ENCODE results near the gene POC1A.

Gene POC1A

GRCh38 chr3:52090131-52090932, 63.9 kb downstream of the POC1A start:
- no peak for DNase-seq
- TF ChIP-seq GATA1 (IDR thresholded peaks at IDR 0.05; ENCODE audit: low read depth, low read length): no peak
- no peak for TF ChIP-seq POLR2A (IDR thresholded peaks at IDR 0.05; ENCODE audit: low read length)

GRCh38 chr3:52089691-52090090, 64.5 kb downstream of the POC1A start:
- DNase-seq: no peak
- TF ChIP-seq POLR2A (IDR thresholded peaks at IDR 0.05; ENCODE audit: low read length) (no peak), GATA1 (IDR thresholded peaks at IDR 0.05; ENCODE audit: low read depth, low read length) (no peak)

GRCh38 chr3:52088445-52089367, 65.5 kb downstream of the POC1A start:
- DNase-seq: no peak

GRCh38 chr3:52087731-52088130, 66.5 kb downstream of the POC1A start:
- no peak for TF ChIP-seq POLR2A (IDR thresholded peaks at IDR 0.05; ENCODE audit: low read length)
- no peak for TF ChIP-seq GATA1 (IDR thresholded peaks at IDR 0.05; ENCODE audit: low read depth, low read length)
- DNase-seq: no peak

More at GRCh38 chr3:52088445-52089367, 65.5 kb downstream of the POC1A start:
- TF ChIP-seq POLR2A (IDR thresholded peaks at IDR 0.05; ENCODE audit: low read length): no peak
- TF ChIP-seq GATA1 (IDR thresholded peaks at IDR 0.05; ENCODE audit: low read depth, low read length): no peak

- TF ChIP-seq POLR2A (IDR thresholded peaks at IDR 0.05; ENCODE audit: low read length) (no peak), GATA1 (IDR thresholded peaks at IDR 0.05; ENCODE audit: low read depth, low read length) (no peak)
- DNase-seq: no peak
Measured at GRCh38 chr3:52086976-52087663, 67.1 kb downstream of the POC1A start.

GRCh38 chr3:52086461-52086860, 67.8 kb downstream of the POC1A start:
- no peak for DNase-seq
- TF ChIP-seq POLR2A (IDR thresholded peaks at IDR 0.05; ENCODE audit: low read length): no peak
- no peak for TF ChIP-seq GATA1 (IDR thresholded peaks at IDR 0.05; ENCODE audit: low read depth, low read length)

GRCh38 chr3:52085681-52086282, 68.4 kb downstream of the POC1A start:
- no peak for TF ChIP-seq GATA1 (IDR thresholded peaks at IDR 0.05; ENCODE audit: low read depth, low read length)
- TF ChIP-seq POLR2A (IDR thresholded peaks at IDR 0.05; ENCODE audit: low read length): no peak
- no peak for DNase-seq

GRCh38 chr3:52084954-52085680, 69.1 kb downstream of the POC1A start:
- TF ChIP-seq POLR2A (IDR thresholded peaks at IDR 0.05; ENCODE audit: low read length): no peak
- DNase-seq: no peak

- no peak for DNase-seq
Measured at GRCh38 chr3:52084216-52084945, 69.8 kb downstream of the POC1A start.

GRCh38 chr3:52083556-52084087, 70.6 kb downstream of the POC1A start:
- no peak for DNase-seq
- TF ChIP-seq POLR2A (IDR thresholded peaks at IDR 0.05; ENCODE audit: low read length) (no peak), GATA1 (IDR thresholded peaks at IDR 0.05; ENCODE audit: low read depth, low read length) (no peak)

More at GRCh38 chr3:52084216-52084945, 69.8 kb downstream of the POC1A start:
- TF ChIP-seq GATA1 (IDR thresholded peaks at IDR 0.05; ENCODE audit: low read depth, low read length) (no peak), POLR2A (IDR thresholded peaks at IDR 0.05; ENCODE audit: low read length) (no peak)

GRCh38 chr3:52082951-52083350, 71.3 kb downstream of the POC1A start:
- DNase-seq: no peak
- TF ChIP-seq GATA1 (IDR thresholded peaks at IDR 0.05; ENCODE audit: low read depth, low read length): no peak
- no peak for TF ChIP-seq POLR2A (IDR thresholded peaks at IDR 0.05; ENCODE audit: low read length)

All from erythroblast (primary cell).